Mucosa of rectum (tissue), 2 donors: ENCODE data around the gene NUP62.

Experiments used
- H3K27ac ChIP-seq, 2 donors: one replicate each; pipeline ENCODE4 v1.7.0; 2013; ENCODE audit warnings: inconsistent platforms in 2 of 2, low read depth in 2 of 2, low read length in 2 of 2
- H3K27me3 ChIP-seq, 2 donors: one replicate each; pipeline ENCODE4 v1.7.0; 2013; ENCODE audit warnings: low read length in 2 of 2; ENCODE audit not compliant: control insufficient read depth in 2 of 2, insufficient read depth in 2 of 2
- H3K36me3 ChIP-seq, 2 donors: one replicate each; pipeline ENCODE4 v1.7.0; 2013; ENCODE audit warnings: low read length in 2 of 2; ENCODE audit not compliant: control insufficient read depth in 2 of 2, insufficient read depth in 2 of 2
- H3K4me1 ChIP-seq, 2 donors: one replicate each; pipeline ENCODE4 v1.7.0; 2013; ENCODE audit warnings: low read length in 2 of 2, mild to moderate bottlenecking in 1 of 2; ENCODE audit not compliant: control insufficient read depth in 2 of 2, insufficient read depth in 2 of 2
- H3K4me3 ChIP-seq, 2 donors: one replicate each; pipeline ENCODE4 v1.7.0; 2013; ENCODE audit warnings: low read length in 2 of 2
- H3K9ac ChIP-seq, 2 donors: one replicate each; pipeline ENCODE4 v1.7.0; 2013; ENCODE audit warnings: low read length in 2 of 2, low read depth in 1 of 2, mild to moderate bottlenecking in 1 of 2
- H3K9me3 ChIP-seq, 2 donors: one replicate each; pipeline ENCODE4 v1.7.0; 2013; ENCODE audit warnings: low read length in 2 of 2; ENCODE audit not compliant: control insufficient read depth in 2 of 2
- donor health status: healthy.
- donor health status: Normal muscosa, but diverticular disease.

Gene NUP62

GRCh38 chr19:49869484-49870308, 59.6 kb downstream of the NUP62 start:
- Histone ChIP-seq H3K27me3 (no peaks in the 10 kb centered on the region), H3K27ac (peak overlapping the region; percentile 92 to 97), H3K9me3 (no peaks in the 10 kb centered on the region), H3K4me3 (peak overlapping the region; percentile 69 to 80), H3K36me3 (peaks cover 3 to 5% of the 10 kb centered on the region in 2 donors), H3K9ac (peak overlapping the region; percentile 62 to 74), H3K4me1 (peaks cover 21 to 28% of the 10 kb centered on the region in 2 donors)

GRCh38 chr19:49869009-49869483, 60.3 kb downstream of the NUP62 start:
- H3K9ac ChIP-seq: peak overlapping the region; percentile 52 to 68
- H3K4me1 ChIP-seq: peaks cover 21 to 28% of the 10 kb centered on the region in 2 donors
- H3K27ac ChIP-seq: peak overlapping the region; percentile 79 to 97

GRCh38 chr19:49866933-49867782, 62.1 kb downstream of the NUP62 start, which contains the start of gene PNKP:
Gene PNKP, minus strand, starts transcription at chr19:49867576. Its CDS starts 372 bp downstream, at chr19:49867204.
- H3K4me1 ChIP-seq: peaks cover 21 to 28% of the 10 kb centered on the region in 2 donors
- no peaks in the 10 kb centered on the region for H3K27me3 ChIP-seq
- peaks cover 15 to 22% of the 10 kb centered on the region in 2 donors for H3K36me3 ChIP-seq
- H3K9me3 ChIP-seq: no peaks in the 10 kb centered on the region
- H3K9ac ChIP-seq: peak within 1 kb of the TSS; percentile 68 to 76
- peak within 1 kb of the TSS; percentile 80 to 94 for H3K4me3 ChIP-seq
- peak within 1 kb of the TSS; percentile 94 to 97 for H3K27ac ChIP-seq

More at GRCh38 chr19:49869009-49869483, 60.3 kb downstream of the NUP62 start:
- peak overlapping the region; percentile 67 to 69 for H3K4me3 ChIP-seq
- peaks cover 8 to 12% of the 10 kb centered on the region in 2 donors for H3K36me3 ChIP-seq
- H3K27me3 ChIP-seq: no peaks in the 10 kb centered on the region
- no peaks in the 10 kb centered on the region for H3K9me3 ChIP-seq

GRCh38 chr19:49864890-49865289, 64.4 kb downstream of the NUP62 start:
- Histone ChIP-seq H3K9me3 (no peaks in the 10 kb centered on the region), H3K27me3 (no peaks in the 10 kb centered on the region), H3K27ac (no peak overlapping the region), H3K4me1 (peaks cover 11 to 15% of the 10 kb centered on the region in 2 donors), H3K4me3 (no peak overlapping the region), H3K36me3 (peaks cover 16 to 27% of the 10 kb centered on the region in 2 donors), H3K9ac (no peak overlapping the region)

DNA sequence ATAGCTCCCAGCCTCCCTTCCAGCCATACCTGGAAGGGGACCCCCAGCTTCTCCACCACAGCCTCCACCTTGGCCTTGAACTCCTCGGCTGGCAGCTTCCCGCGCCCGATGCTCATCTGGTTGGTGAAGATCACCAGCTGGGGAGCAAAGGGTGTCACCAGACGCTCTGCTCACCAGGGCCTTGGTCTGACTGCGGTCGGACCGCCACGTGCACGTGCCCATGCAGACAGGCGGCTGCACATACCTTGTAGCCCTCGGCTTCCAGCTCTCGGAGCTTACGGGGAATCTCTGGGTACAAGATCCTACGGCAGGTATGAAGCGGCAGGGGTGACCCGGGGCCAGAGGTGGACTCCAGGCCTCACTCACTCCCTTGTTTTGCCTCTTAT, 65.4 kb downstream of the NUP62 start:
- Histone ChIP-seq H3K27me3 (no peaks in the 10 kb centered on the region), H3K9ac (no peak overlapping the region), H3K4me1 (peaks cover 11 to 12% of the 10 kb centered on the region in 2 donors), H3K4me3 (no peak overlapping the region), H3K27ac (no peak overlapping the region), H3K9me3 (no peaks in the 10 kb centered on the region), H3K36me3 (peaks cover 20 to 32% of the 10 kb centered on the region in 2 donors)

GRCh38 chr19:49863254-49863934, 65.9 kb downstream of the NUP62 start:
- no peak overlapping the region for H3K4me3 ChIP-seq
- peaks cover 20 to 36% of the 10 kb centered on the region in 2 donors for H3K36me3 ChIP-seq
- H3K4me1 ChIP-seq: peaks cover 11% of the 10 kb centered on the region in 2 donors
- H3K27me3 ChIP-seq: no peaks in the 10 kb centered on the region
- H3K9ac ChIP-seq: no peak overlapping the region
- no peaks in the 10 kb centered on the region for H3K9me3 ChIP-seq
- no peak overlapping the region for H3K27ac ChIP-seq

DNA sequence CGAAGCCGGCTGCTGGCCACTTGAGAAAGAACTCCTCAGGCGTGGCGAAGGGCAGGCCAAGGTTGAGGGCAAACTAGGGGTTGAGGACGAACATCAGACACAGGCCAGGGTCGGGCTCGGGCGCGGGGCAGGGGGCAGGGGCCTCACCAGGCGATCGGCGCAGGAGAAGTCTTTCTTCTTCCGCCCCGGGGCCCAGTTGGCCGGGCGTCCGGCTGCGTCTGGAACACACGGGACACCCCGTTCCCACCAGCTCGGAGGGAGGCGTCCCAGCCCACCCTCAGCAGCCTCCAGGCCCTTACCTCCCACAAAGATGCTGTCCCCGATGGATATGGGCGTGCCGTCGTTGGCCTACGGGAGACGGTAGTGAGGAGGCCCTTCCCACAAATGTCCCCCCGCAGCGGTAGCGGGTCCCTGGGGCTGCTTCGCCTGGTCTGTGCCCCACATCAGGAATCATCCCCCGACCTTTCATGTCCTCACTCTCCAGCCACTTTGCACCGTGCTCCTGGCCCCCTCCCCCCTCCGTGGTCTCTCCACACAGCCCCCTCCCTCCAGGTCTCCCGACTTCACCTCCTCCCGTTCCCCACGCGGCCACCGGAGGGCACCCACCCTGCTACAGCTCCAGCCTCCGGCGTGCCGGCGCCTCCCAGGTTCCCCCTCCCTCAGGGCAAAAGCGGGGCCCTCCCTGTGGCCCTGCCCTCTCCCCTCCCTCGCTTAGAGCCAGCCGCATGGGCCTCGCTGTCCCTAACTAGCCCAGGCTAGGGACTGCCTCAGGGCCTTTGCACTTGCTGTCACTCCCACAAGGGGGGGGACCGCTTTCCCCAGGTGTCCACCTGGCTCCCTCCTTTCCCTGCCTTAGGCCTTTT, 66.7 kb downstream of the NUP62 start:
- Histone ChIP-seq H3K36me3 (peaks cover 23 to 43% of the 10 kb centered on the region in 2 donors), H3K9ac (no peak overlapping the region), H3K27ac (no peak overlapping the region), H3K4me3 (no peak overlapping the region), H3K27me3 (no peaks in the 10 kb centered on the region), H3K9me3 (no peaks in the 10 kb centered on the region), H3K4me1 (peaks cover 10 to 11% of the 10 kb centered on the region in 2 donors)

- Histone ChIP-seq H3K4me1 (peaks cover 7 to 10% of the 10 kb centered on the region in 2 donors), H3K9me3 (no peaks in the 10 kb centered on the region), H3K4me3 (no peak overlapping the region), H3K9ac (no peak overlapping the region), H3K36me3 (peaks cover 27 to 48% of the 10 kb centered on the region in 2 donors), H3K27me3 (no peaks in the 10 kb centered on the region), H3K27ac (peak overlapping the region in 1 of 2 donors; percentile 56)
Observed at GRCh38 chr19:49861541-49862378, 67.5 kb downstream of the NUP62 start.
